GM21529 (cell line): ENCODE measurements around the gene RBM17.
"Not testable (repeated sequence)": the region's sequence is repeated elsewhere in the genome, so short reads cannot be mapped to it uniquely, and the experiment has no call there.

Source experiments
- ATAC-seq: cut with Tn5 transposase; IDR thresholded peaks from one replicate; pipeline ENCODE4 v1.9.1; 2021; ENCODE audit not compliant: unreplicated experiment

RBM17 gene

DNA sequence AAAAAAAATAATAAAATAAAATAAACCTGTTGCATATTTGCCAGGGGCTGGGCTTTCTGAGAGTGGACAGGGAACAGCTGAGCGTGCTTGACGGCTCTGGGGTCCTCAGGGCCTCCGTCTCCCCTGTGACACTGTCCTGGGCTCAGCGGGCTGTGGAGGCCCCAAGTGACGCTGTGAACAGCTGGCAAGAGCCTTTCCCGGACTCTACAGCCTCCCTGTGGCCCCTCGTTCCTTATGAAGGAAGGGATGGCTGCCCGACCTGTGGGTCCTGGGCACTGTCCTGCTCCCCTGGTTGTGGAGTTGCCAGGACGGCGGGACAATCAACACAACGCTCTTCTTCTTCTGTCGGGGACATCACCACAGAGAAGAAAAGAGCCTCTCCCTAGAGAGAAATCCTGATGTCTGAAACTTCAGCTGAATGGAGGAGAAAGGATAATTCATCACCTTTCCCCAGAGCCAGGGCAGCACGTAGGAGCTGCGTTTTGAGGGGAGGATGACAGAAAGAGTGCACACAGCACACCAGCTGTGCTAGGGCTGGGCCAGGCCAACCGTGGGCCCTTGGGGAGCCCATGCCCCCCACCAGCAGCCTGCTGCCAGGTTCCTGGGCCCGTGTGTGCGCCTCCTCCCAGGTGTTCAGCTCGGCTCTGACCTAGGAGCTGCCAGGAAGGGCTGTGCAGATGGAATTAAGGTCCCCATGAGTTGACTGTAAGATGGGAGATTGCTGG, 45.4 kb downstream of the RBM17 start:
- no peak for ATAC-seq

DNA sequence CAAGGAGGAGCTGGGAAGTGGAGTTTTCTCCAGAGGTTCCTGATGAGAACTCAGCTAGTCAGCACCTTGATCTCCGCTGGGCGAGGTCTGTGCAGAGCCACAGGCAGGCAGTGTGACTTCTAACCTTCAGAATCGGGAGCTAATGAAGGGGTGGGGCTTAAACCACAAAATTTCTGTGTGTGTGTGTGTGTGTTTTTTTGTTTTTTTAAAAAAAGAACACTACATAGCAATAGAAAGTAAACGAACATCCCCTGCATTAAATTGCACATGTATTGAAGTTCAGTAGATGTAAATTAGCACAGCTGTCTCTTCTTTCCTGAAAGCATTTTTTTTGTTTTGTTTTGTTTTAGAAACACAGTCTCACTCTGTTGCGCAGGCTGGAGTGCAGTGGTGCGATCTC, 46.2 kb downstream of the RBM17 start:
- no peak for ATAC-seq

GRCh38 chr10:6135589-6136168, 46.8 kb downstream of the RBM17 start:
- ATAC-seq: no peak

- peak; percentile 60 for ATAC-seq
Observed at GRCh38 chr10:6136215-6137201, 47.7 kb downstream of the RBM17 start.

DNA sequence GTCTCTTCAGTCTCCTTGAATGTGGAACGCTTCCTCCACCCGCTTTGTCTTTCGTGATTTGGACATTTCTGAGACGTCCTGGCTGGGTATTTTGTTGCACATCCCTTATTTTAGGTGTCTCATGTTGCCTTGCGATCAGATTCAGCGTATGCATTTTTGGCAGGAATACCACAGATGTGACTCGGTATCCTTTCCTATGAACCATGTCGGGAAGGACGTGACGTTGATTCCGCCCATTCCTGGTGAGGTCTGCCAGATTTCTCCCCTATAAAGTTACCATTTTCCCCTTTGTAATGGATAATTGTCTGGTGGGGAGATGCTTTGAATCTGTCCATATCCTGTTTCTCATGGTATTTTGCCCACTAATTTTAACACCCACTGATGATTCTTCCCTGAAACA, 49.6 kb downstream of the RBM17 start:
- ATAC-seq: no peak

DNA sequence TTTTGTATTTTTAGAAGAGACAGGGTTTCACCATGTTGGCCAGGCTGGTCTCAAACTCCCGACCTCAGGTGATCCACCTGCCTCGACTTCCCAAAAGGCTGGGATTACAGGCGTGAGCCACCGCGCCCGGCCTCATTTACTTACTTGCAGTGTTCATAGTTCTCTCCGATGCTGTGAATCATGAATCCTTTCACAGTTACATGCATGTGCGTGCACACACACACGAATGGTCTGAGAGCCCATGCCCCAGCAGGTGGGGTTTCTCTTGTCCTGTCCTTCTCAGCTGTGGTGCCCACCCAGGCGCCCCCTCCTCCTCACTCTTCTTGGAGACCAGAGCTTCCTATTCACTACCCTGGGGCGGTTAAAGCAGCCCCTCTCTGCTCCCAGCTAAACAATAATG, 50.6 kb downstream of the RBM17 start:
- no peak for ATAC-seq

DNA sequence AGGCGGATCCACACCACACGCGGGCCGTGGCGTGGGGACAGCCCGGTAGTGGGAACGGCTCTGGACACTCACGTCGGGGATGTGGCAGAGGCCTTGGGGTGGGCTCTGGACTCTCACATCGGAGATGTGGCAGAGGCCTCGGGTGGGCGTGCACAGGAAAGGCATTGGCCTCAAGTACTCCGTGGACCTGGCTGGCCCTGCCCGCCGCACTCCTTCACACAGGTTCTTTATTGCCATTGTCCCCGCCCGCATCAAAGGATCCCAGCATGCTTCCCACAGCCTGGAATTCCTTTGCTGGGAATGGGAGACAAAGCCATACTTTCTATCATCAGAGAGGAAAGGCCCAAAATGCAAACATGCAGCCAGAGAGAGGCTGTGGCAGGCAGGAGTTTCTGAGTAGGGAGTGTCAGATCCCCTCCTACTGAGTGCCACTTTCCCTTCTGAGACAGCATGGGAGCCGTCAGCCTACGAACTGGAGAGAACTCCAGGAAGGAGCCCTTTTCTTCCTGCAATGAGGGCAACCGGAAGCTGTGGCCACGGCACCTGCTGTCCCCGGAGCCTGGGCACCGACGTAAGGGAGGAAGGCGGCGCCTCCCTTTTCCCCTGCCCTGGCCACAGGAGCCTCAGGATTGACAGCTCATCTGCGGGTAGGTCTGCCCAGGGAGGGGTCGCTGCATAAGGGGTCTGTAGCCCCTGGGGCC, 51.5 kb downstream of the RBM17 start:
- ATAC-seq: no peak

- ATAC-seq: peak; percentile 1
Observed at GRCh38 chr10:6140965-6141295, 52.1 kb downstream of the RBM17 start.

DNA sequence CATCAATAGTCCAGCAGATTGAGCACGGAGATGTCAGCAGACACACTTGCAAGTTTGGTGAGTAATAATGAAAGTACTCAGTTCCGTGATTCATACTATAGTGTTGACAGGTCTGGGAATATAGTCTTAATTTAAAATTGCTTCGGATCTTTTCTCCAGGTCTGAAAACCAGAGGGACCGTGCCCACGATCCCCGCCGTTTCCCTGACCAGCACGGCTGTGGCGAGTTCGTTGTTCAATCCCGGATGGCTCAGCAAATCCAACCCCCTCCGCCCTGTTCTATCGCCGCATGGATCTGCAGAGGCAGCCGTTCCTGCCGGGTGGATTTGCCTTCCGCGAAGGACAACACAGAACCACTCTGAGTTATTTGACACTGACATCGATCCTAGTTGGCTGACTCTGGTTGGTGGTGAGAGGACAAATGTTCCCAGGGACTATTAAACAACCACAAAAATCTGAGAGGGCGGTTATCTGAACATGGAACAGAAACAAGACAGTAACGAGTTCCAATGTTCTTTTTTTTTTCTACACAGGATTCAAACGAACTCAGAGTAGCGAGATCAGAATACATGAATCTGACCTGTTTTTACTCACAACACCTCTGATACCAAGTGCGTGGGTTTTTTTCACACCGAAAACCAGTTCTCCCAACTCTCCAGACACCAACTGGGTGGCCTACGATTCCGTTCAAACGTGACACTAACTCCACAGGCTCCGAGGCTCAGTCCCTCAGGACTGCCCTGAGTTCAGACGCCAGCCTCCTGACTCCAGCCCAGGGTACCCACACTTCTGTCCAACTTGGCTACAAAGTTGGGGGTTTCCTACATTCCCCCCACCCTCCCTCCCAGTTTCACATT, 52.7 kb downstream of the RBM17 start:
- ATAC-seq: peak; percentile 53

DNA sequence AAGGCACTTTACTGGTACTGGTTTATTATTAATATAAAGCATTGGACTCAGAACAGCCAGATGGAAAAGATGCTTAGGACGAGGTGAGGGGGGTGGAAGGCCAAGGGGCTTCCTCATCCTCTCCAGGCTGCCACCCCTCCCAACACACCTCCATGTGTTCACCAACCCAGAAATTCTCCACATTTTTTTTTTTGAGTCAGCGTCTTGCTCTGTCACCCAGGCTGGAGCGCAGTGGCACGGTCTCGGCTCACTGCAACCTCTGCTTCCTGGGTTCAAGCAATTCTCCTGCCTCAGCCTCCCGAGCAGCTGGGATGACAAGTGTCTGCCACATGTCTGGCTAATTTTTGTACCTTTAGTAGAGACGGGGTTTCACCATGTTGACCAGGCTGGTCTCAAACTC, 53.4 kb downstream of the RBM17 start:
- ATAC-seq: not testable (repeated sequence)

- ATAC-seq: no peak
Observed at GRCh38 chr10:6142644-6143043, 53.8 kb downstream of the RBM17 start.

- ATAC-seq: no peak
Observed at GRCh38 chr10:6143181-6143580, 54.3 kb downstream of the RBM17 start.

DNA sequence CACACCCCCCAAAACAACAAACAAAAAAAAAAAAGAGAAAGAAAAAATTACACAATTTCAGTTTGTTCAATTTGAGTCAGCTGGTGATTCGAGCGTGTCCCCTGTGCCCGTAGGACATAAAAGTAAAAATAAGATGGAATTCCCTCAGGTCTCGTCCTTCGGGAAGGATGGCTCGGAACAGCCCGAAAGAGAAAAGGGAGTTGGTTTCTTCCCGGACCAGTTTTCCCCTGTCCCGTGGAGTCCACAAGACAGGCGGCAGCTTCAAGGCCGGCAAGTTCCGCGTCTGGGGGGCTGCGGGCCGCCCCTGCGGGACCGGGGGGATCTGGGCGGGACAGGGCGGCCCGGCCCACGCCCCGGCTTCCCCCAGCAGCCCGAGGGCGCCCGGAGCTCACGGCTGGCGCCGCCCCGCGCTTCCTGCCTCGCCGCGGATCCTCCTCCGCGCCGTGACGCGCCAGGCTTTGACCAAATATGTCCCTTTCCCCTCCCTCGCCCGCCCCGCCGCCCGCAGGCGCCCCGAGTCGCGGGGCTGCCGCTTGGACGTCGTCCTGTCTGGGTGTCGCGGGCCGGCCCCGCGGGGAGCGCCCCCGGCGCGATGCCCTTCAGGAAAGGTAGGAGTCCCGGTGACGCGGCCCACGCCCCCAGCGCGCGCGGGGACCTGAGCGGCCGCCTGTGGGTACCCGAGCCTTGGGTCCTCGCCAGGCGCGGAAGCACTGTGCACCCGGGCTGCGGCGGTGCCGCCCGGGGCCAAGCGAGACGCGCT, 55.8 kb downstream of the RBM17 start:
- peak; percentile 62 for ATAC-seq

- peak; percentile 5 for ATAC-seq
Observed at GRCh38 chr10:6145166-6145987, 56.5 kb downstream of the RBM17 start.

DNA sequence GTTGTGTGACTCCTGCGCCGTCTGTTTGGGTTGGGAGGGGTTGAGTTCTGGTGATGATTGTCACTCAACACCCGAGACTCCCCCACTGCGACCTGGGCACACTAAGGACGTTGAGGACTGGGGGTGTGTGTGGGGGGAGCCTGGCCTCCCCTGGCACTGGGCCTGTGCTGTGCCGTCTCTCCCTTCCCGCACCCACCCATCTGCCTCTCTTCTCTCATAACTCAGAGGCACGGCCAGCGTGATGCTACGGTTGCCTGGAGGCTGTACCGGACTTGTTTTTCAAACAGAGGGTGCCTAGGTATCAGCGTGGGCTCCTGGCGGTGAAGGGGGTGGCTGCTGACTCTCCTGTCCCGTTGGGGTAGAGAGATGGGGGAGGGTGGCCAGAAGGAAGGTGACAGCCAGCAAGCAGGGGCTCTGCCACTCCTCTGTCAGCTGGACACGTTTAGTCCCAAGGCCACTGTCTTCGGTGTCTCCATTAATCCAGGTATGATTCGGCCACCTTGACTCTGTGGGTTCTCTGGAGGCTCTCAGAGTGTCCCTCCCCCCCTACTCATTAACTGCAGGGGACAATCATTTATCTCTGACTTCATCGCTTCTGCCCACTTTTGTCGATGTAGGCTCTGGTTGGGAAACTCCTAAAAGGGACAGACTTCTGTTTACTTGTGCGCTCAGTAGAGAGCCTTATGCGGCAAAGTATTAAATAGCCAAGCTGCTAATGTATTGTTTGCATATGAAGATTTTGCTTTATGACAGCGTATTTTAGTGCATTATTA, 57.4 kb downstream of the RBM17 start:
- ATAC-seq: no peak

DNA sequence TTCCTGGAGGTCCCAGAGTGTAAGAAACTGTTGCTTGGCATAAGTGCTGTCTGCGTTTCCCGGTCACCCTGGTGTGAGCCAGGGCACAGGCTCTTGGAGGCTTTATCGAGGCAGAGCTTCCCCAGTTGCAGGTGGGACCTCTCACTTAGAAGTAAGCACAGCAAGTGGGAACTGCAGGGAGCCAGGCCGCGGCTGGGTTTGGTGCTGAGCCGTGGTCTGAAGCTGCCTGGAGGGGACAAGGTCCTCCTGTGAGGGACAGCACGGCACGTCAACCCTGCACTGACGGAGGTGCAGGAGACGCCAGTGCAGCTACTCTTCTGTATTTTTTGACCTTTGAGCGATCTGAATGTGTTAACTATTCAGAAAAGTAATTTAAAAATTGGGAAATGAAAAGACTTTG, 58.1 kb downstream of the RBM17 start:
- ATAC-seq: no peak

DNA sequence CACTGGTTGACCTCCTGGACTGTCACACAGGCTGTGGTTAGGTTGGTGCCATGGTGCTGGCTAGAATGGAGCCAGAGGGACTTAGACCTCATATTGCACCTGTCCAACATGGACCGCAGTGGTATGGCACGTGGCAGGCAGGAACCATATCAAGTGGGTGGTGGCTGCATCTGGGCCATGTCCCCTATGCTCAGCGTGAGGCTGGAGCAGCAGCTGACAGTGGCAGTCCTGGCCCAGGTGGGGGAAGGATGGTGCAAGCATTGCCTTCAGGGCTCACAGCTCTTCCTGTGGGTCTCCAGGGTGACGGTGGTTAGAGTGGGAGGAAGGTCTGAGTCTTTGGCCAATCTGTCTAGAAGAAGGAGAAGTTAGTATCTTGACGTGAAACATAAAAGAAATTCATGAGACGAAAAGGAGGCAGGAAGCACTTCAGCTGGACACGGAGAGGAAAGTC, 59.4 kb downstream of the RBM17 start:
- no peak for ATAC-seq

GRCh38 chr10:6148908-6149307, 60.1 kb downstream of the RBM17 start:
- ATAC-seq: no peak
